HepG2 (cell line): ENCODE measurements around the gene NEIL3. TPM values are rescaled to one million over a fixed set of nuclear protein-coding genes. Genes with fewer than 3 reads are reported as not detected.

ENCODE experiments used
- MAX ChIP-seq: IDR thresholded peaks from 2 replicates; pipeline ENCODE4 v1.6.1; 2012; ENCODE audit warnings: inconsistent platforms
- MEIS2 ChIP-seq: sonication (generic); formaldehyde crosslinking; IDR thresholded peaks from 2 replicates; pipeline ENCODE4 v1.9.0; 2021; ENCODE audit warnings: mild to moderate bottlenecking, missing genetic modification reagents
- MYNN ChIP-seq: sonication (generic); formaldehyde crosslinking; IDR thresholded peaks from 2 replicates; pipeline ENCODE4 v1.4.0; 2020; ENCODE audit warnings: mild to moderate bottlenecking, low read depth, missing genetic modification reagents
- PRDM10 ChIP-seq: sonication (generic); formaldehyde crosslinking; IDR thresholded peaks from 2 replicates; pipeline ENCODE4 v1.4.0; 2020; ENCODE audit warnings: low read depth, missing genetic modification reagents
- RFX5 ChIP-seq: IDR thresholded peaks from 2 replicates; pipeline ENCODE4 v1.6.1; 2011; ENCODE audit warnings: low read depth, low read length, improper control_type of control experiment
- SALL1 ChIP-seq: sonication (generic); formaldehyde crosslinking; IDR thresholded peaks from 2 replicates; pipeline ENCODE4 v1.8.0; 2022; ENCODE audit warnings: mild to moderate bottlenecking, missing genetic modification reagents
- TBL1XR1 ChIP-seq: fragments of 150-350 bp; IDR thresholded peaks from 2 replicates; pipeline ENCODE4 v1.6.1; 2014; ENCODE audit warnings: borderline replicate concordance, low read length; ENCODE audit not compliant: partially characterized antibody
- THAP11 ChIP-seq: IDR thresholded peaks from 2 replicates; pipeline ENCODE4 v1.6.1; 2016; ENCODE audit warnings: missing biosample characterization, missing genetic modification reagents
- THAP9 ChIP-seq: sonication (generic); formaldehyde crosslinking; IDR thresholded peaks from 2 replicates; pipeline ENCODE4; 2020; ENCODE audit warnings: missing genetic modification reagents, mild to moderate bottlenecking, borderline replicate concordance
- ZBTB3 ChIP-seq: sonication (generic); formaldehyde crosslinking; IDR thresholded peaks from 2 replicates; pipeline ENCODE4 v1.4.0; 2020; ENCODE audit warnings: low read depth, mild to moderate bottlenecking, moderate library complexity, missing genetic modification reagents, borderline replicate concordance
- ZBTB33 ChIP-seq: sonication (generic); formaldehyde crosslinking; IDR thresholded peaks from 2 replicates; pipeline ENCODE4 v1.4.0; 2020; ENCODE audit warnings: missing genetic modification reagents
- ZNF224 ChIP-seq: sonication (generic); formaldehyde crosslinking; IDR thresholded peaks from 2 replicates; pipeline ENCODE4 v1.5.0; 2020; ENCODE audit warnings: mild to moderate bottlenecking, missing genetic modification reagents
- ZNF552 ChIP-seq: sonication (generic); formaldehyde crosslinking; IDR thresholded peaks from 2 replicates; pipeline ENCODE4 v1.9.0; 2022; ENCODE audit warnings: missing genetic modification reagents, mild to moderate bottlenecking, borderline replicate concordance
- ZNF644 ChIP-seq: IDR thresholded peaks from 2 replicates; pipeline ENCODE4 v1.6.1; 2016; ENCODE audit warnings: low read depth
- ZNF674 ChIP-seq: sonication (generic); formaldehyde crosslinking; IDR thresholded peaks from 2 replicates; pipeline ENCODE4 v1.5.0; 2020; ENCODE audit warnings: low read depth, mild to moderate bottlenecking, missing genetic modification reagents
- ZNF766 ChIP-seq: sonication (generic); formaldehyde crosslinking; IDR thresholded peaks from 2 replicates; pipeline ENCODE4 v1.5.0; 2020; ENCODE audit warnings: missing genetic modification reagents, borderline replicate concordance
- polyA plus RNA-seq, 8 experiments: library from polyadenylated mRNA; depleted of rRNA in 3 of 8; stranded (reverse) in 7 of 8; unstranded in 1 of 8; fragments of >200 nt; fragmentation: Illumina TruSeq in 4 of 8; extraction: Trizol in 4 of 8; gene quantifications; 2 replicates each; pipeline versions ENCODE4 v1.2.1 to v1.2.3, GENCODE V29; 2011 to 2016; ENCODE audit warnings: low read depth in 4 of 8, missing spikeins in 1 of 8, mixed read lengths in 1 of 8; ENCODE audit not compliant: insufficient read depth in 1 of 8
- total RNA-seq, 5 experiments: library from RNA; depleted of rRNA; stranded (reverse); fragments of >200 nt; fragmentation: Illumina TruSeq; extraction: Trizol; gene quantifications; 2 replicates each; pipeline ENCODE4 v1.2.3, GENCODE V29; 2016; ENCODE audit warnings: low read depth in 1 of 5

Gene NEIL3
- total and polyA plus RNA-seq, 2 of the 13 experiments (the other 11 are each of a cell fraction or from before 2014, with no cell fraction given), result 3.5 to 8.4 TPM

- TF ChIP-seq THAP9 (CRISPR knock-in tag) (no peak), MEIS2 (CRISPR knock-in tag) (no peak), TBL1XR1 (no peak), SALL1 (peak; percentile 46; the same call in 1 of the 2 replicates), ZNF644 (CRISPR knock-in tag) (0 out of 2 replicates have a peak, but pooled peaks have one; percentile 40), ZBTB3 (no peak), ZBTB33 (CRISPR knock-in tag) (0 out of 2 replicates have a peak, but pooled peaks have one; percentile 29), ZNF552 (no peak), RFX5 (no peak), ZNF674 (no peak), PRDM10 (CRISPR knock-in tag) (no peak), MYNN (CRISPR knock-in tag) (no peak), ZNF224 (CRISPR knock-in tag) (no peak), THAP11 (CRISPR knock-in tag) (no peak), MAX (0 out of 2 replicates have a peak, but pooled peaks have one; percentile 22), ZNF766 (CRISPR knock-in tag) (peak; percentile 59; the same call in 1 of the 2 replicates)
Measured at GRCh38 chr4:177380730-177381287, 71.1 kb downstream of the NEIL3 start (continued).
